Measurements from ENCODE around the gene SNX8. TPM values are rescaled to one million over a fixed set of nuclear protein-coding genes. Genes with fewer than 3 reads are reported as not detected.
A peak's percentile ranks its signal among the peaks of the same experiment; 100 is the strongest.

Gene SNX8
- total RNA-seq, 1 donor from 2014 or later: 60.1 TPM

DNA sequence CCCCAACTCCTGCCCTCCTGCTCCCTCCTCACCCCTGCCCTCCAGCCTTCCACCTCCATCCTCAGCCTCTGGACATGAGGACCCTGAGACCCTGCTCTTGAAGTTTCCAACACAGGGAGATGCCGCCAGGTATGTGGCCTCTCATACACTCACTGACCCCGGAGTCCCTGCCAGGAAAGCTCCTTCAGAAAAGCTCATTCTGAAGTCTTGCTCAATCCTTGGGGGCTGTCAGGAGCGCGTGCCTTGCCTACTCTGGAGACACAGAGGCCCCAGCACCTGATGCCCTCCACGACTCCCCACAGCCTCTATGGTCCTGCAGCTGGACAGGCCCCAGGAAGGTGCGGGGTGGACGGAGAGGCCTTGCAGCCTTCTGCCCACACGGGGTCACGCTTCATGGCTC is 61.2 kb downstream of the SNX8 start:
- no peak overlapping the region for H3K27ac ChIP-seq
- no peak overlapping the region for H3K4me3 ChIP-seq
- no peak for TF ChIP-seq CTCF (IDR thresholded peaks at IDR 0.05)
- intact Hi-C loops (cut with DNase I): no loop called here
- ATAC-seq (peak; percentile 61), DNase-seq (peak; percentile 77)
- peaks cover 13% of the 10 kb centered on the region for H3K4me1 ChIP-seq
- H3K27me3 ChIP-seq: no peaks in the 10 kb centered on the region
- H3K36me3 ChIP-seq: peaks cover 24% of the 10 kb centered on the region
- H3K9me3 ChIP-seq: no peaks in the 10 kb centered on the region

GRCh38 chr7:2251841-2252771 is 62.1 kb downstream of the SNX8 start:
- no peak overlapping the region for H3K4me3 ChIP-seq
- no peak for TF ChIP-seq CTCF (IDR thresholded peaks at IDR 0.05)
- no peak overlapping the region for H3K27ac ChIP-seq
- H3K27me3 ChIP-seq: no peaks in the 10 kb centered on the region
- H3K4me1 ChIP-seq: peaks cover 13% of the 10 kb centered on the region
- peak; percentile 76 for DNase-seq
- ATAC-seq: peak; percentile 55
- no peaks in the 10 kb centered on the region for H3K9me3 ChIP-seq
- intact Hi-C loops (cut with DNase I): no loop called here
- H3K36me3 ChIP-seq: peaks cover 19% of the 10 kb centered on the region

GRCh38 chr7:2251381-2251780 is 62.9 kb downstream of the SNX8 start:
- Histone ChIP-seq H3K9me3 (no peaks in the 10 kb centered on the region), H3K4me3 (no peak overlapping the region), H3K27me3 (no peaks in the 10 kb centered on the region), H3K36me3 (peaks cover 12% of the 10 kb centered on the region), H3K27ac (no peak overlapping the region), H3K4me1 (peaks cover 13% of the 10 kb centered on the region)
- intact Hi-C loops (cut with DNase I): no loop called here
- TF ChIP-seq CTCF (IDR thresholded peaks at IDR 0.05): no peak
- ATAC-seq: no peak
- DNase-seq: no peak

DNA sequence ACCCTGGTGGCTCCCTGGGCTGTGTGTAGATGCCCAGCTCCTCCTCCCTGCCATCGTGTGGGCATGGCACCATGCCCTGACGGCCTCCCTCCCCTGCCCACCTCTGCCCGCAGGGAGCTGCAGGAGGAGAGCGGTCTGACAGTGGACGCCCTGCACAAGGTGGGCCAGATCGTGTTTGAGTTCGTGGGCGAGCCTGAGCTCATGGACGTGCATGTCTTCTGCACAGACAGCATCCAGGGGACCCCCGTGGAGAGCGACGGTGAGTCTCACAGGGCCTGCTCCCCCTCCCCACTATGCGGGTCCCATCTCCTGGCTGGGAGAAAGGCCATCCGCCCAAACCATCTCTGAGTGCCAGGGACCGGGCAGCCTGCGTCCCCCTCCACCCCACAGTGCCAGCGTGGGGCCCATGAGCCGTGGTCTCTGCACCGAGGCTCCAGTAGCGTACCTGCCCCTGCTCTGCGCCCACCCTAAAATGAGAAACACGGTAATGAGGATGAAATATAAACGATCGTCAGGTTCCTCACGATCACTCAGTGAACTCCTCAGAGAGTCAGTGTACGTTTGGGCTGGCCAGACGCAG is 64.4 kb downstream of the SNX8 start:
- no peaks in the 10 kb centered on the region for H3K36me3 ChIP-seq
- no peaks in the 10 kb centered on the region for H3K27me3 ChIP-seq
- no peak for ATAC-seq
- H3K9me3 ChIP-seq: no peaks in the 10 kb centered on the region
- peaks cover 13% of the 10 kb centered on the region for H3K4me1 ChIP-seq
- TF ChIP-seq CTCF (IDR thresholded peaks at IDR 0.05): no peak
- H3K4me3 ChIP-seq: no peak overlapping the region
- intact Hi-C loops (cut with DNase I): loop anchor here (10.0 kb wide), 1 partner anchor 105 kb away; the partner anchor contains the start of gene EIF3B
- H3K27ac ChIP-seq: peak overlapping the region; percentile 45
- no peak for DNase-seq

DNA sequence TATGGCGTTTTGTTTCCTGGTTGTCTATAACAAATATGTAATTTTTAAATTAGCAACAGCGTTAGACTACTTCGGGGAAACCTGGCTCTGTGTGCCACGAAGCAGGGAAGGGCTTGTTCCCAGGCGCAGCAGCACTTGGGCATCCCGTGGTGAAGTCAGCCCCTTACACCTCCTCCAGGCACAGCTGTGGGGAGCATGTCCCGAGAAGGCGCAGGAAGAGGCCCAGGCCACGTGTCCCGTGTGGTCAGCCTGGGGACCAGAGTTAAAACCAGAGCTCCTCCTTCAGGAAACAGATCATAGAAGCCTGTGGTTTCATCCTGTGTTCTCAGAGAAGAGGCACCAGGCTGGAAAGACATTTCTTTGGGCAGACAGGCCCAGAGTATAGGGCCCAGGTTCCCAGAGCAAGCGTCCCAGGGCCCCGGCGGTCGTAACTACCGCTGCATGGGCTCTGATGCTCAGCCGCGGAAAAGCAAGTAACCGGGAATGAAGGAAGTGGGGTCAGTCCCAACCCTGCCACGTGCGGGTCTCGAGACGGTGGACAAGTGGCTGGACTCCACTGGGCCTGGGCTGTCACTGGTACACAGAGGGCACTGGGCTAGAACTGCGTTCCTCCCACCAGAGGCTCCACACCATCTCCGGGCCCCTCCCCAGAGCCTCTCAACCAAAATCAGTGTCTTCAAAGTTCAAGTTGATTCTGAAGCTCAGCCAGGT is 65.1 kb downstream of the SNX8 start:
- no peak for TF ChIP-seq CTCF (IDR thresholded peaks at IDR 0.05)
- Histone ChIP-seq H3K27me3 (no peaks in the 10 kb centered on the region), H3K4me3 (no peak overlapping the region), H3K9me3 (no peaks in the 10 kb centered on the region), H3K36me3 (no peaks in the 10 kb centered on the region), H3K27ac (peak overlapping the region; percentile 45), H3K4me1 (peaks cover 13% of the 10 kb centered on the region)
- DNase-seq: peak; percentile 79
- peak; percentile 73 for ATAC-seq
- intact Hi-C loops (cut with DNase I): loop anchor here (10.0 kb wide), 1 partner anchor 106 kb away; the partner anchor contains the start of gene EIF3B
